Type B pancreatic cell (in vitro differentiated cells): ENCODE measurements around the gene REXO4. TPM values are rescaled to one million over a fixed set of nuclear protein-coding genes. Genes with fewer than 3 reads are reported as not detected.

Experiments
- DNase-seq: peaks from one replicate; pipeline ENCODE4 v3.0.0; 2021; ENCODE audit warnings: mixed read lengths; ENCODE audit not compliant: unreplicated experiment; ENCODE audit errors: extremely low spot score
- H3K27ac Mint-ChIP-seq: 2 replicates; pipeline ENCODE4 v1.8.0; 2021; ENCODE audit warnings: mild to moderate bottlenecking, mixed read lengths
- H3K27me3 Mint-ChIP-seq: 2 replicates; pipeline ENCODE4 v1.8.0; 2021; ENCODE audit warnings: mixed read lengths
- H3K36me3 Mint-ChIP-seq: 2 replicates; pipeline ENCODE4 v1.8.0; 2021; ENCODE audit warnings: mixed read lengths
- H3K4me1 Mint-ChIP-seq: one replicate; pipeline ENCODE4 v1.8.0; 2021; ENCODE audit warnings: mixed read lengths; ENCODE audit not compliant: unreplicated experiment
- H3K4me3 Mint-ChIP-seq: 2 replicates; pipeline ENCODE4 v1.8.0; 2021; ENCODE audit warnings: mild to moderate bottlenecking, mixed read lengths
- H3K9me3 Mint-ChIP-seq: 2 replicates; pipeline ENCODE4 v1.8.0; 2021; ENCODE audit warnings: mixed read lengths
- CTCF ChIP-seq: fragments of 200-600 bp; sonication (generic); conservative IDR thresholded peaks from 2 replicates; pipeline ENCODE4 v1.5.0; 2021; ENCODE audit warnings: antibody characterized with exemption, mild to moderate bottlenecking
- total RNA-seq: library from RNA; stranded (reverse); gene quantifications from 2 replicates; pipeline ENCODE4 v1.2.1, GENCODE V29; 2021; ENCODE audit warnings: low replicate concordance

The REXO4 gene
- total RNA-seq, 1 donor from 2014 or later = 26.5 TPM

- no peak for TF ChIP-seq CTCF
- Mint-ChIP-seq H3K36me3 (peaks cover 15% of the 10 kb centered on the region), H3K27me3 (no peaks in the 10 kb centered on the region), H3K4me1 (peaks cover 37% of the 10 kb centered on the region), H3K9me3 (no peaks in the 10 kb centered on the region), H3K27ac (peak overlapping the region; percentile 99), H3K4me3 (peak overlapping the region; percentile 99)
- DNase-seq = no peak
These were observed 43.1 kb downstream of the REXO4 start for GRCh38 chr9:133374612-133375115.

GRCh38 chr9:133372144-133372543 lies 45.7 kb downstream of the REXO4 start:
- peak overlapping the region; percentile 66 for H3K4me3 Mint-ChIP-seq
- H3K27me3 Mint-ChIP-seq = no peaks in the 10 kb centered on the region
- no peaks in the 10 kb centered on the region for H3K9me3 Mint-ChIP-seq
- peak overlapping the region; percentile 33 for H3K27ac Mint-ChIP-seq
- DNase-seq = no peak
- H3K4me1 Mint-ChIP-seq = peaks cover 52% of the 10 kb centered on the region
- peaks cover 15% of the 10 kb centered on the region for H3K36me3 Mint-ChIP-seq
- no peak for TF ChIP-seq CTCF

GRCh38 chr9:133371261-133371711 lies 46.5 kb downstream of the REXO4 start:
- H3K27me3 Mint-ChIP-seq = no peaks in the 10 kb centered on the region
- H3K9me3 Mint-ChIP-seq = no peaks in the 10 kb centered on the region
- peaks cover 15% of the 10 kb centered on the region for H3K36me3 Mint-ChIP-seq
- no peak for TF ChIP-seq CTCF
- H3K27ac Mint-ChIP-seq = peak overlapping the region; percentile 84
- DNase-seq = no peak
- peaks cover 52% of the 10 kb centered on the region for H3K4me1 Mint-ChIP-seq
- H3K4me3 Mint-ChIP-seq = peak overlapping the region; percentile 69

- Mint-ChIP-seq H3K27me3 (no peaks in the 10 kb centered on the region), H3K9me3 (no peaks in the 10 kb centered on the region), H3K27ac (peak overlapping the region; percentile 84), H3K4me3 (peak overlapping the region; percentile 73), H3K4me1 (peaks cover 52% of the 10 kb centered on the region), H3K36me3 (peaks cover 15% of the 10 kb centered on the region)
- no peak for DNase-seq
- no peak for TF ChIP-seq CTCF
These were observed 47.1 kb downstream of the REXO4 start for GRCh38 chr9:133370685-133371084.

GRCh38 chr9:133369933-133370332 lies 47.9 kb downstream of the REXO4 start:
- no peak overlapping the region for H3K4me3 Mint-ChIP-seq
- peak overlapping the region; percentile 84 for H3K27ac Mint-ChIP-seq
- H3K27me3 Mint-ChIP-seq = no peaks in the 10 kb centered on the region
- DNase-seq = no peak
- no peaks in the 10 kb centered on the region for H3K9me3 Mint-ChIP-seq
- TF ChIP-seq CTCF = no peak
- H3K4me1 Mint-ChIP-seq = peaks cover 50% of the 10 kb centered on the region
- peaks cover 12% of the 10 kb centered on the region for H3K36me3 Mint-ChIP-seq

GRCh38 chr9:133369422-133369821 lies 48.4 kb downstream of the REXO4 start:
- H3K4me1 Mint-ChIP-seq = peaks cover 45% of the 10 kb centered on the region

More at GRCh38 chr9:133369422-133369821, 48.4 kb downstream of the REXO4 start:
- Mint-ChIP-seq H3K27me3 (no peaks in the 10 kb centered on the region), H3K4me3 (peak overlapping the region; percentile 14), H3K36me3 (peaks cover 11% of the 10 kb centered on the region), H3K9me3 (no peaks in the 10 kb centered on the region), H3K27ac (peak overlapping the region; percentile 84)
- no peak for DNase-seq
- TF ChIP-seq CTCF = no peak
